GM23338 (cell line): ENCODE measurements around the gene PLPPR5. TPM values are rescaled to one million over a fixed set of nuclear protein-coding genes. Genes with fewer than 3 reads are reported as not detected.
A peak's percentile ranks its signal among the peaks of the same experiment; 100 is the strongest.

Experiments used
- ATAC-seq: fragments of 200-7000 bp; cut with Tn5 transposase; 3 replicates; pipeline ENCODE4 v1.9.1; 2020
- DNase-seq: peaks from one replicate; pipeline ENCODE4 v3.0.0-alpha.2; 2015; ENCODE audit warnings: low spot score
- H2AFZ ChIP-seq: fragments of 200-600 bp; sonication (generic); 2 replicates; pipeline ENCODE4 v1.8.0; 2016; ENCODE audit warnings: antibody characterized with exemption, mild to moderate bottlenecking, moderate library complexity
- H3F3A ChIP-seq: fragments of 200-600 bp; sonication (generic); replicated peaks from 2 replicates; pipeline ENCODE4 v1.8.0; 2017; ENCODE audit warnings: antibody characterized with exemption, mixed run types, low read depth
- H3K27ac ChIP-seq: fragments of 200-600 bp; sonication (generic); 2 replicates; pipeline ENCODE4 v1.6.1; 2016; ENCODE audit warnings: low read depth
- H3K27me3 ChIP-seq: fragments of 200-600 bp; sonication (generic); 2 replicates; pipeline ENCODE4 v1.8.0; 2016; ENCODE audit warnings: mild to moderate bottlenecking, mixed run types, moderate library complexity; ENCODE audit not compliant: insufficient read depth
- H3K36me3 ChIP-seq: fragments of 200-600 bp; sonication (generic); 2 replicates; pipeline ENCODE4 v1.8.0; 2016; ENCODE audit warnings: mild to moderate bottlenecking; ENCODE audit not compliant: insufficient read depth
- H3K4me1 ChIP-seq: fragments of 200-600 bp; sonication (generic); 2 replicates; pipeline ENCODE4 v1.8.0; 2016; ENCODE audit warnings: mild to moderate bottlenecking, moderate library complexity; ENCODE audit not compliant: insufficient read depth
- H3K4me2 ChIP-seq: fragments of 200-600 bp; sonication (generic); 2 replicates; pipeline ENCODE4 v1.7.1; 2017; ENCODE audit warnings: mixed run types
- H3K4me3 ChIP-seq: fragments of 200-600 bp; sonication (generic); 2 replicates; pipeline ENCODE4 v1.6.1; 2016; ENCODE audit warnings: mixed run types
- H3K79me2 ChIP-seq: fragments of 200-600 bp; sonication (generic); replicated peaks from 2 replicates; pipeline ENCODE4 v1.8.0; 2017; ENCODE audit warnings: mild to moderate bottlenecking; ENCODE audit not compliant: insufficient read depth
- H3K9me2 ChIP-seq: fragments of 200-600 bp; sonication (generic); 2 replicates; pipeline ENCODE4 v1.8.0; 2017; ENCODE audit not compliant: insufficient read depth
- H4K20me1 ChIP-seq: fragments of 200-600 bp; sonication (generic); replicated peaks from 2 replicates; pipeline ENCODE4 v1.8.0; 2017; ENCODE audit warnings: mild to moderate bottlenecking; ENCODE audit not compliant: insufficient read depth
- H3K27ac Mint-ChIP-seq: 2 replicates; pipeline ENCODE4 v1.8.0; 2020; ENCODE audit warnings: inconsistent platforms, mild to moderate bottlenecking, moderate library complexity, mixed read lengths
- H3K27me3 Mint-ChIP-seq: 3 replicates; pipeline ENCODE4 v1.8.0; 2022; ENCODE audit warnings: low read depth, mild to moderate bottlenecking, moderate library complexity, mixed read lengths, inconsistent platforms; ENCODE audit not compliant: insufficient read depth, poor library complexity
- H3K36me3 Mint-ChIP-seq: 3 replicates; pipeline ENCODE4 v1.8.0; 2021; ENCODE audit warnings: low read depth, mild to moderate bottlenecking, inconsistent platforms, moderate library complexity, mixed read lengths
- H3K4me1 Mint-ChIP-seq: 3 replicates; pipeline ENCODE4 v1.8.0; 2020; ENCODE audit warnings: mild to moderate bottlenecking, inconsistent platforms, mixed read lengths
- H3K4me3 Mint-ChIP-seq: 3 replicates; pipeline ENCODE4 v1.8.0; 2021; ENCODE audit warnings: moderate library complexity, mild to moderate bottlenecking, inconsistent platforms, mixed read lengths
- H3K9me3 Mint-ChIP-seq: 3 replicates; pipeline ENCODE4 v1.8.0; 2020; ENCODE audit warnings: moderate library complexity, mild to moderate bottlenecking, inconsistent platforms, mixed read lengths
- CREB1 ChIP-seq: fragments of 250-450 bp; sonication (Bioruptor Pico); IDR thresholded peaks from 2 replicates; pipeline ENCODE4 v1.5.0; 2020; ENCODE audit warnings: low read depth, mild to moderate bottlenecking, moderate library complexity
- CTCF ChIP-seq, 2 experiments: fragments of 200-600 bp in 1 of 2; sonication (generic) in 1 of 2; conservative IDR thresholded peaks; 2 replicates each; pipeline versions ENCODE4 v1.5.1 to v1.6.1; 2016 to 2017; ENCODE audit warnings: antibody characterized with exemption in 2 of 2, low read depth in 2 of 2, mild to moderate bottlenecking in 2 of 2, moderate library complexity in 1 of 2
- ETS1 ChIP-seq: IDR thresholded peaks from 2 replicates; pipeline ENCODE4 v1.6.1; 2016; ENCODE audit warnings: antibody characterized with exemption
- EZH2 ChIP-seq: fragments of 200-600 bp; sonication (generic); IDR thresholded peaks from one replicate; pipeline ENCODE4 v1.8.0; 2017; ENCODE audit warnings: antibody characterized with exemption, mild to moderate bottlenecking, low read depth; ENCODE audit not compliant: unreplicated experiment
- EZH2phosphoT487 ChIP-seq: fragments of 200-600 bp; sonication (generic); IDR thresholded peaks from one replicate; pipeline ENCODE4 v1.8.1; 2018; ENCODE audit warnings: antibody characterized with exemption; ENCODE audit not compliant: unreplicated experiment
- JUNB ChIP-seq: IDR thresholded peaks from one replicate; pipeline ENCODE4 v1.6.1; 2016; ENCODE audit warnings: antibody characterized with exemption; ENCODE audit not compliant: unreplicated experiment
- NANOG ChIP-seq: IDR thresholded peaks from 2 replicates; pipeline ENCODE4 v1.6.1; 2016; ENCODE audit warnings: antibody characterized with exemption, borderline replicate concordance
- POLR2AphosphoS5 ChIP-seq: IDR thresholded peaks from 2 replicates; pipeline ENCODE4 v1.6.1; 2016; ENCODE audit warnings: antibody characterized with exemption, low read depth
- REST ChIP-seq: IDR thresholded peaks from one replicate; pipeline ENCODE4 v1.6.1; 2018; ENCODE audit warnings: antibody characterized with exemption; ENCODE audit not compliant: unreplicated experiment
- ZNF114 ChIP-seq: fragments of 250-450 bp; sonication (Bioruptor Pico); IDR thresholded peaks from 2 replicates; pipeline ENCODE4 v1.5.0; 2020; ENCODE audit warnings: mild to moderate bottlenecking, moderate library complexity
- ZNF331 ChIP-seq: fragments of 250-450 bp; sonication (Bioruptor Pico); IDR thresholded peaks from 2 replicates; pipeline ENCODE4 v1.5.0; 2020; ENCODE audit warnings: low read depth, mild to moderate bottlenecking, moderate library complexity
- ZNF462 ChIP-seq: fragments of 250-450 bp; sonication (Bioruptor Pico); IDR thresholded peaks from 2 replicates; pipeline ENCODE4 v1.5.0; 2020; ENCODE audit warnings: mild to moderate bottlenecking, moderate library complexity
- polyA plus RNA-seq: library from polyadenylated mRNA; unstranded; fragments of >200 nt; fragmentation: Nextera tagmentation; extraction: Ambion mirVana; gene quantifications from 2 replicates; pipeline ENCODE4 v1.2.1, GENCODE V29; 2016
- total RNA-seq: library from RNA; depleted of rRNA; stranded (reverse); fragments of >200 nt; shearing (Covaris generic); gene quantifications from 2 replicates; pipeline ENCODE4 v1.2.3, GENCODE V29; 2014

PLPPR5 gene
- total and polyA plus RNA-seq, 2 experiments from 2014 or later: 3.2 to 4.2 TPM

GRCh38 chr1:98860329-98860728 lies 144.3 kb downstream of the PLPPR5 start (continued):
- TF ChIP-seq CTCF (conservative IDR thresholded peaks at IDR 0.05; ENCODE audit: low read depth in 2 of 2) (no peak), CREB1 (CRISPR knock-in tag) (no peak), EZH2 (no peak), REST (no peak), NANOG (no peak), EZH2phosphoT487 (no peak), ETS1 (no peak)

- no peaks in the 10 kb centered on the region for H3K9me3 Mint-ChIP-seq
- no peak overlapping the region for H3K4me2 ChIP-seq
- H3K27me3 Mint-ChIP-seq: no peaks in the 10 kb centered on the region
- ATAC-seq (no peak), DNase-seq (no peak)
- H3K79me2 ChIP-seq: no peaks in the 10 kb centered on the region
- peak overlapping the region; percentile 40; the same call in 1 of the 2 replicates for H2AFZ ChIP-seq
- no peaks in the 10 kb centered on the region for H3F3A ChIP-seq
- H3K4me1 Mint-ChIP-seq: no peaks in the 10 kb centered on the region
- H4K20me1 ChIP-seq: no peaks in the 10 kb centered on the region
- H3K4me3 Mint-ChIP-seq: no peak overlapping the region
- H3K27me3 ChIP-seq: no peaks in the 10 kb centered on the region
- H3K27ac ChIP-seq: no peak overlapping the region
- H3K36me3 Mint-ChIP-seq: no peaks in the 10 kb centered on the region
- H3K9me2 ChIP-seq: peaks cover 2% of the 10 kb centered on the region; the same call in 1 of the 2 replicates
- peaks cover 9% of the 10 kb centered on the region for H3K4me1 ChIP-seq
- no peaks in the 10 kb centered on the region for H3K36me3 ChIP-seq
- H3K4me3 ChIP-seq: no peak overlapping the region
- no peak overlapping the region for H3K27ac Mint-ChIP-seq
- TF ChIP-seq ZNF462 (CRISPR knock-in tag) (no peak), POLR2AphosphoS5 (no peak), EZH2 (no peak), NANOG (no peak), JUNB (no peak), ETS1 (no peak), ZNF114 (CRISPR knock-in tag) (no peak), ZNF331 (CRISPR knock-in tag) (no peak)
Observed at GRCh38 chr1:98854137-98854536, 150.5 kb downstream of the PLPPR5 start.
